ENCODE data around the gene C18orf63. TPM values are rescaled to one million over a fixed set of nuclear protein-coding genes. Genes with fewer than 3 reads are reported as not detected.
"Not testable (repeated sequence)": the region's sequence is repeated elsewhere in the genome, so short reads cannot be mapped to it uniquely, and the experiment has no call there.

C18orf63 gene
- total RNA-seq, 4 donors from 2014 or later, result not detected

DNA sequence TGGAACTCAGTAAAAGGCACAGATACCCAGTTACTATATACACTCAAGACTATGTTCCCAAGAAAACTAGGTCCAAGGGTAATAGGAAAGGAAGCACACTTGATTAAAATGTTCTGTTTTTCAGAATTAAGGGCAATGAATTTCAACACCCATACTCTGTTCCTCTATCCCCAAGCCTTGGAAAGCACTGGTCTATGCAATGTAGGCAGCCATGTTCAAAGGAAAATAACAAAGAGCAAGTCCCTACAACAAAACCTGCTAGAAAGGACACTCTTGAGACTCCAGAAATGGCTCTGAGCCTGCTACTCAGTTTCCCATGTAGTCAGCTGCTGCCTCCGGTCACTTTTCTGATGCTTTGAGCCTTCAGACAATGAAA is 30.7 kb upstream of the C18orf63 start:
- H3K36me3 ChIP-seq, result no peaks in the 10 kb centered on the region
- no peaks in the 10 kb centered on the region for H3K9me3 ChIP-seq
- WGBS, result 93% methylated on average over 1 of the region's 1 CpG
- H3K27me3 ChIP-seq, result no peaks in the 10 kb centered on the region
- H3K27ac ChIP-seq (replicated peaks in 1 of 4), result peak overlapping the region; percentile 78 to 85 (median 78)
- peaks cover 68 to 77% (median 73%) of the 10 kb centered on the region in 4 donors for H3K4me1 ChIP-seq
- no peak overlapping the region for H3K4me3 ChIP-seq
- peak; percentile 19 for DNase-seq (ENCODE audit: extremely low spot score)
- intact Hi-C loops (cut with DNase I), result no loop called here
- TF ChIP-seq, protein P1, sequence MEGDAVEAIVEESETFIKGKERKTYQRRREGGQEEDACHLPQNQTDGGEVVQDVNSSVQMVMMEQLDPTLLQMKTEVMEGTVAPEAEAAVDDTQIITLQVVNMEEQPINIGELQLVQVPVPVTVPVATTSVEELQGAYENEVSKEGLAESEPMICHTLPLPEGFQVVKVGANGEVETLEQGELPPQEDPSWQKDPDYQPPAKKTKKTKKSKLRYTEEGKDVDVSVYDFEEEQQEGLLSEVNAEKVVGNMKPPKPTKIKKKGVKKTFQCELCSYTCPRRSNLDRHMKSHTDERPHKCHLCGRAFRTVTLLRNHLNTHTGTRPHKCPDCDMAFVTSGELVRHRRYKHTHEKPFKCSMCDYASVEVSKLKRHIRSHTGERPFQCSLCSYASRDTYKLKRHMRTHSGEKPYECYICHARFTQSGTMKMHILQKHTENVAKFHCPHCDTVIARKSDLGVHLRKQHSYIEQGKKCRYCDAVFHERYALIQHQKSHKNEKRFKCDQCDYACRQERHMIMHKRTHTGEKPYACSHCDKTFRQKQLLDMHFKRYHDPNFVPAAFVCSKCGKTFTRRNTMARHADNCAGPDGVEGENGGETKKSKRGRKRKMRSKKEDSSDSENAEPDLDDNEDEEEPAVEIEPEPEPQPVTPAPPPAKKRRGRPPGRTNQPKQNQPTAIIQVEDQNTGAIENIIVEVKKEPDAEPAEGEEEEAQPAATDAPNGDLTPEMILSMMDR (IDR thresholded peaks at IDR 0.05), result no peak
- no peak for TF ChIP-seq EP300 (IDR thresholded peaks at IDR 0.05)
- TF ChIP-seq POLR2A (IDR thresholded peaks at IDR 0.05; ENCODE audit: low read depth), result no peak
- TF ChIP-seq POLR2AphosphoS5 (IDR thresholded peaks at IDR 0.05), result no peak

DNA sequence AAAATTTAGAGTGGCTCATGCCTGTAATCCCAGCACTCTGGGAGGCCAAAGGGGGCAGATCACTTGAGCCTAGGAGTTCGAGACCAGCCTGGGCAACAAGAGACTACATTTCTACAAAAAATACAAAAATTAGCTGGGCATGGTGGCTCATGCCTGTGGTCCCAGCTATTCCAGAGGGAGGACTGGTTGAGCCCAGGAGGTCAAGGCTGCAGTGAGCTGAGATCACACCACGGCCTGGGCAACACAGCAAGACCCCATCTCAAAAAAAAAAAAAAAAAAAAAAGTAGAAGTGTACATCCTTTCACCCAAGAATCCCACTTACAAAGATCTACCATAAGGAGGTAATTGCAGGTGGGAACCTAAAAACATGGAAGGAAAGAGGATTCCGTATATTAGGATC is 30.1 kb upstream of the C18orf63 start:
- H3K4me3 ChIP-seq; H3K27me3 ChIP-seq; intact Hi-C loops (cut with DNase I); H3K9me3 ChIP-seq; H3K36me3 ChIP-seq; DNase-seq (ENCODE audit: extremely low spot score): not testable (repeated sequence)
- peaks cover 74 to 84% (median 79%) of the 10 kb centered on the region in 4 donors for H3K4me1 ChIP-seq
- 92% methylated on average over 3 of the region's 3 CpGs for WGBS
- H3K27ac ChIP-seq (replicated peaks in 1 of 4), result peak overlapping the region; percentile 78 to 85 (median 78)

DNA sequence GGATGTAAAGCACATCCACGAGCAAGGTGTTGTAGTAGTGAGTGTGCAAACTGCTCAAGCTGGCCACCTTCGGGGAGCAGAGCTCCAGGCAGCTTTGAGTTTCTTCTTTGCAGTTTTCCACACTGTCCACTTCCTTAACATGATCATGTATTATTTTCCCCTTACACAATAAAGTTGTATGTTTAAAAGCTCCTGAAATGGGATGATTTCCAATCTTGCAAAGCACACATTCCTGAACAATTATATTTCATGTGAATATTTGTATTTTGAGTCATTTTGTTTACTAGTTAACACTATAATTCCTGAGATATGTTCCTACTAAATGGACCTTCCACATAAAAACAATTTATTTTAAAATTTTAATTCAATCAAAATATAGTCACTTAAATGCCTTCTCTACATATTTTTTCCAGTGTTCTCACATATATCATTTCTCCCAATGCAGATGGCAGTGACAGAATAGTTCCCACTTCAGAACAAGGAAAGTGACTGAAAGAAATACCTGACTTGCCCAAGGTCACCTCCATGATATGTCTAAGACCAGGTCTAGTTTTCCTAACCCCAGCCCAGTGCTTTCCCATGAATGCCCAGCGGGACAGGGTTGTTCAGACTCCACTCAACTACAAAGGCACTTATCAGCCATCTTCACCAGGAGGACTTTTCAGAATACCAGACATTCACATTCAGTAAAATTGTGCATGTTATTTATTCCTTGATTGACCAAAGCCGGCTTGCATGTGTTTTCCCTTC is 29.4 kb upstream of the C18orf63 start:
- H3K36me3 ChIP-seq, result no peaks in the 10 kb centered on the region
- peaks cover 74 to 85% (median 81%) of the 10 kb centered on the region in 4 donors for H3K4me1 ChIP-seq
- no peaks in the 10 kb centered on the region for H3K9me3 ChIP-seq
- H3K4me3 ChIP-seq, result no peak overlapping the region
- TF ChIP-seq POLR2A (IDR thresholded peaks at IDR 0.05; ENCODE audit: low read depth) (no peak), EP300 (IDR thresholded peaks at IDR 0.05) (no peak), POLR2AphosphoS5 (IDR thresholded peaks at IDR 0.05) (no peak)
- TF ChIP-seq, protein P1 (IDR thresholded peaks at IDR 0.05), result no peak
- no peaks in the 10 kb centered on the region for H3K27me3 ChIP-seq
- peak; percentile 60 for DNase-seq (ENCODE audit: extremely low spot score)
- 100% methylated on average over 4 of the region's 4 CpGs for WGBS
- peak overlapping the region in 2 of 4 donors; percentile 9 to 85 for H3K27ac ChIP-seq (replicated peaks in 1 of 4)
- intact Hi-C loops (cut with DNase I), result no loop called here

DNA sequence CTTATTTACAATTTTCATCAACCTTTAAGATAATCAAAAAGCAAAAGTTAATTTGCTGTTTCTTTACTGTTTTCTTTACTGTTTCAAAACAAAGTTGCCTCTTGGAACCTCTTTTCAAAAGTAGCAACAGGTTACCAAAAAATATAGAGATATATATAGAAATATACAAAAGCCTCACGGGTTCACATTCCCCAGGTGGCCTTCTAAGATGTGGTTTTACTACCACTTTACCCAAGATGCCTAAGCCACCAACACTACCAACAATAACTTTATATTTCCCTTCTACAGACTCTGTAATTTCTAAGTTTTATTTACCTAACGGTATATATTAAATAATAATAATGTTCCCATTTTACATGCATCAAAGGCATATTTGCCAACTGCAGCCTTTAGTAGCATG is 28.8 kb upstream of the C18orf63 start:
- H3K27ac ChIP-seq (replicated peaks in 1 of 4), result no peak overlapping the region
- intact Hi-C loops (cut with DNase I), result no loop called here
- H3K27me3 ChIP-seq, result no peaks in the 10 kb centered on the region
- no peak overlapping the region for H3K4me3 ChIP-seq
- TF ChIP-seq POLR2A (IDR thresholded peaks at IDR 0.05; ENCODE audit: low read depth), result no peak
- TF ChIP-seq POLR2AphosphoS5 (IDR thresholded peaks at IDR 0.05), result no peak
- TF ChIP-seq, protein P1 (IDR thresholded peaks at IDR 0.05), result no peak
- no peak for TF ChIP-seq EP300 (IDR thresholded peaks at IDR 0.05)
- H3K4me1 ChIP-seq, result peaks cover 69 to 80% (median 78%) of the 10 kb centered on the region in 4 donors
- no peaks in the 10 kb centered on the region for H3K36me3 ChIP-seq
- DNase-seq (ENCODE audit: extremely low spot score), result peak; percentile 0
- H3K9me3 ChIP-seq, result no peaks in the 10 kb centered on the region
- WGBS, result 96% methylated on average over 2 of the region's 2 CpGs

DNA sequence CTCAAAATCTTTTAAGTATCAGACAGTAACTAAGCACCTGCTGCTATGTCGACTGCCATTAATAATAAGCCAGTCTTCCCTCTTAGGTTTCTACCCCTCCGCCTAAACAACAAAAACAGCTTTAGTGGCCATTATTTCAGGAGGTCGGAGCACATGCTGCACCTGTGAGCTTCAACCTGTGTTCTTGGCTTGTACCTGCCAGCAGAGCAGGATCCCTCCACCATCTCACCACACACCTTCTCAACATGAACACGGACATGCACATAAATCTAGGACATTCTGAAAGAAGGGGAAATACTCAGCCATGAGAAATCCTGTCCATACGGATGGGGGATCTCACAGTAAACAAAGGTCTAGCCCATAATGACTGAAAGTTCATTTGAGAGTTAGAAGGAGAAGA is 27.6 kb upstream of the C18orf63 start:
- H3K27me3 ChIP-seq, result no peaks in the 10 kb centered on the region
- no peak overlapping the region for H3K4me3 ChIP-seq
- 83% methylated on average over 5 of the region's 5 CpGs for whole genome bisulfite sequencing
- intact Hi-C loops (cut with DNase I), result no loop called here
- peak; percentile 60 for DNase-seq (ENCODE audit: extremely low spot score)
- TF ChIP-seq EP300 (IDR thresholded peaks at IDR 0.05) (no peak), POLR2AphosphoS5 (IDR thresholded peaks at IDR 0.05) (no peak), POLR2A (IDR thresholded peaks at IDR 0.05; ENCODE audit: low read depth) (no peak)
- TF ChIP-seq, protein P1 (IDR thresholded peaks at IDR 0.05), result no peak
- H3K27ac ChIP-seq (replicated peaks in 1 of 4), result peak overlapping the region; percentile 26 to 75 (median 47)
- H3K36me3 ChIP-seq, result no peaks in the 10 kb centered on the region
- no peaks in the 10 kb centered on the region for H3K9me3 ChIP-seq
- H3K4me1 ChIP-seq, result peaks cover 57 to 75% (median 72%) of the 10 kb centered on the region in 4 donors
